ENCODE data around the gene ALOX12B. TPM values are rescaled to one million over a fixed set of nuclear protein-coding genes. Genes with fewer than 3 reads are reported as not detected.

Gene ALOX12B
- polyA plus RNA-seq (2013), result 0.07 and 0.08 TPM in 2 replicates

- H3K27me3 ChIP-seq (ENCODE audit: insufficient read depth, low read length), result peaks cover 2% of the 10 kb centered on the region
- no peak within 1 kb of the TSS for H4K12ac ChIP-seq (ENCODE audit: low read depth, low read length)
- H2BK12ac ChIP-seq (ENCODE audit: low read length), result no peak within 1 kb of the TSS
- H2AFZ ChIP-seq (ENCODE audit: insufficient read depth, low read length, poor library complexity), result no peak within 1 kb of the TSS
- no peak within 1 kb of the TSS for H3K9ac ChIP-seq (ENCODE audit: low read length)
- H4K8ac ChIP-seq (ENCODE audit: low read depth, low read length), result no peak within 1 kb of the TSS
- no CpG with 5 or more reads among the region's 20 CpGs for WGBS (ENCODE audit: extremely low coverage, insufficient coverage, insufficient read length)
- no peak within 1 kb of the TSS for H4K91ac ChIP-seq (ENCODE audit: low read depth, low read length)
- H3K27ac ChIP-seq (ENCODE audit: low read depth, low read length), result no peak within 1 kb of the TSS
- no peak within 1 kb of the TSS for H2BK5ac ChIP-seq (ENCODE audit: low read depth, low read length, poor library complexity)
- no peaks in the 10 kb centered on the region for H3K36me3 ChIP-seq (ENCODE audit: control insufficient read depth in 1 of 2, insufficient read depth in 2 of 2, low read length in 2 of 2)
- no peaks in the 10 kb centered on the region for H3K4me1 ChIP-seq (ENCODE audit: control insufficient read depth in 1 of 2, insufficient read depth in 2 of 2, low read length in 2 of 2)
- no peak within 1 kb of the TSS for H2BK120ac ChIP-seq (ENCODE audit: insufficient read depth, low read length, poor library complexity)
- no peaks in the 10 kb centered on the region for H3K79me2 ChIP-seq (ENCODE audit: control insufficient read depth, insufficient read depth, low read length, poor library complexity)
- no peak within 1 kb of the TSS for H2AK5ac ChIP-seq (ENCODE audit: low read length)
- no peak within 1 kb of the TSS for H3K18ac ChIP-seq (ENCODE audit: low read length)
- no peak within 1 kb of the TSS for H3K23ac ChIP-seq (ENCODE audit: low read length)
- H3K79me1 ChIP-seq (ENCODE audit: low read length), result no peaks in the 10 kb centered on the region
- H3K4me2 ChIP-seq (ENCODE audit: low read length), result no peak within 1 kb of the TSS
- H3K4ac ChIP-seq (ENCODE audit: low read depth, low read length), result no peak within 1 kb of the TSS
- H3K9me3 ChIP-seq (ENCODE audit: insufficient read depth, low read depth, low read length), result peaks cover 10% of the 10 kb centered on the region
- no peak for DNase-seq
- no peak within 1 kb of the TSS for H3K14ac ChIP-seq (ENCODE audit: low read length)
- H3K4me3 ChIP-seq (ENCODE audit: low read depth, low read length), result no peak within 1 kb of the TSS
These were observed at the start of gene ALOX12B for GRCh38 chr17:8087075-8087951. Gene ALOX12B, minus strand, starts transcription at chr17:8087716. Its CDS starts 274 bp downstream, at chr17:8087442.

- Histone ChIP-seq H2AFZ (ENCODE audit: insufficient read depth, low read length, poor library complexity) (no peak overlapping the region), H3K4me3 (ENCODE audit: low read depth, low read length) (no peak overlapping the region), H3K23ac (ENCODE audit: low read length) (no peak overlapping the region), H3K4me1 (ENCODE audit: control insufficient read depth in 1 of 2, insufficient read depth in 2 of 2, low read length in 2 of 2) (peaks cover 6 to 9% of the 10 kb centered on the region in 2 experiments), H2BK120ac (ENCODE audit: insufficient read depth, low read length, poor library complexity) (no peak overlapping the region), H3K14ac (ENCODE audit: low read length) (no peak overlapping the region), H2AK5ac (ENCODE audit: low read length) (no peak overlapping the region), H3K4ac (ENCODE audit: low read depth, low read length) (no peak overlapping the region), H4K91ac (ENCODE audit: low read depth, low read length) (no peak overlapping the region), H4K8ac (ENCODE audit: low read depth, low read length) (peak overlapping the region; percentile 58), H3K9me3 (ENCODE audit: insufficient read depth, low read depth, low read length) (no peaks in the 10 kb centered on the region), H3K4me2 (ENCODE audit: low read length) (no peak overlapping the region), H3K36me3 (ENCODE audit: control insufficient read depth in 1 of 2, insufficient read depth in 2 of 2, low read length in 2 of 2) (no peaks in the 10 kb centered on the region), H3K79me1 (ENCODE audit: low read length) (no peaks in the 10 kb centered on the region), H4K12ac (ENCODE audit: low read depth, low read length) (no peak overlapping the region), H3K18ac (ENCODE audit: low read length) (no peak overlapping the region), H2BK12ac (ENCODE audit: low read length) (no peak overlapping the region), H3K27ac (ENCODE audit: low read depth, low read length) (no peak overlapping the region), H3K79me2 (ENCODE audit: control insufficient read depth, insufficient read depth, low read length, poor library complexity) (no peaks in the 10 kb centered on the region), H3K9ac (ENCODE audit: low read length) (no peak overlapping the region), H3K27me3 (ENCODE audit: insufficient read depth, low read length) (no peaks in the 10 kb centered on the region), H2BK5ac (ENCODE audit: low read depth, low read length, poor library complexity) (no peak overlapping the region)
- no peak for DNase-seq
- no CpG with 5 or more reads among the region's 4 CpGs for WGBS (ENCODE audit: extremely low coverage, insufficient coverage, insufficient read length)
These were observed 46.4 kb upstream of the ALOX12B start for GRCh38 chr17:8133941-8134340.

GRCh38 chr17:8133399-8133798, 45.9 kb upstream of the ALOX12B start:
- Histone ChIP-seq H3K14ac (ENCODE audit: low read length) (no peak overlapping the region), H3K9ac (ENCODE audit: low read length) (no peak overlapping the region), H3K9me3 (ENCODE audit: insufficient read depth, low read depth, low read length) (no peaks in the 10 kb centered on the region), H2AFZ (ENCODE audit: insufficient read depth, low read length, poor library complexity) (peak overlapping the region; percentile 35), H4K8ac (ENCODE audit: low read depth, low read length) (peak overlapping the region; percentile 58), H3K4me1 (ENCODE audit: control insufficient read depth in 1 of 2, insufficient read depth in 2 of 2, low read length in 2 of 2) (peaks cover 6 to 9% of the 10 kb centered on the region in 2 experiments), H3K18ac (ENCODE audit: low read length) (peak overlapping the region; percentile 46), H2AK5ac (ENCODE audit: low read length) (no peak overlapping the region), H3K79me1 (ENCODE audit: low read length) (no peaks in the 10 kb centered on the region), H3K4ac (ENCODE audit: low read depth, low read length) (no peak overlapping the region), H3K27me3 (ENCODE audit: insufficient read depth, low read length) (no peaks in the 10 kb centered on the region), H3K79me2 (ENCODE audit: control insufficient read depth, insufficient read depth, low read length, poor library complexity) (no peaks in the 10 kb centered on the region), H3K4me2 (ENCODE audit: low read length) (no peak overlapping the region), H4K12ac (ENCODE audit: low read depth, low read length) (no peak overlapping the region), H3K27ac (ENCODE audit: low read depth, low read length) (no peak overlapping the region), H4K91ac (ENCODE audit: low read depth, low read length) (no peak overlapping the region), H2BK12ac (ENCODE audit: low read length) (no peak overlapping the region), H3K4me3 (ENCODE audit: low read depth, low read length) (no peak overlapping the region), H3K36me3 (ENCODE audit: control insufficient read depth in 1 of 2, insufficient read depth in 2 of 2, low read length in 2 of 2) (no peaks in the 10 kb centered on the region), H2BK120ac (ENCODE audit: insufficient read depth, low read length, poor library complexity) (no peak overlapping the region), H3K23ac (ENCODE audit: low read length) (no peak overlapping the region), H2BK5ac (ENCODE audit: low read depth, low read length, poor library complexity) (no peak overlapping the region)
- no peak for DNase-seq
- no CpG with 5 or more reads among the region's 12 CpGs for WGBS (ENCODE audit: extremely low coverage, insufficient coverage, insufficient read length)

- H3K18ac ChIP-seq (ENCODE audit: low read length), result no peak overlapping the region
- no peak overlapping the region for H2BK12ac ChIP-seq (ENCODE audit: low read length)
- no peak overlapping the region for H2AK5ac ChIP-seq (ENCODE audit: low read length)
- H2BK5ac ChIP-seq (ENCODE audit: low read depth, low read length, poor library complexity), result no peak overlapping the region
- H2AFZ ChIP-seq (ENCODE audit: insufficient read depth, low read length, poor library complexity), result no peak overlapping the region
- H3K4me2 ChIP-seq (ENCODE audit: low read length), result no peak overlapping the region
- no peak overlapping the region for H3K4me3 ChIP-seq (ENCODE audit: low read depth, low read length)
- no peak overlapping the region for H4K91ac ChIP-seq (ENCODE audit: low read depth, low read length)
- H3K9ac ChIP-seq (ENCODE audit: low read length), result no peak overlapping the region
- no peak overlapping the region for H3K23ac ChIP-seq (ENCODE audit: low read length)
- no peak overlapping the region for H3K14ac ChIP-seq (ENCODE audit: low read length)
- H3K27ac ChIP-seq (ENCODE audit: low read depth, low read length), result no peak overlapping the region
- no peak overlapping the region for H4K8ac ChIP-seq (ENCODE audit: low read depth, low read length)
- H3K4ac ChIP-seq (ENCODE audit: low read depth, low read length), result no peak overlapping the region
- peaks cover 6 to 9% of the 10 kb centered on the region in 2 experiments for H3K4me1 ChIP-seq (ENCODE audit: control insufficient read depth in 1 of 2, insufficient read depth in 2 of 2, low read length in 2 of 2)
- H3K36me3 ChIP-seq (ENCODE audit: control insufficient read depth in 1 of 2, insufficient read depth in 2 of 2, low read length in 2 of 2), result no peaks in the 10 kb centered on the region
- WGBS (ENCODE audit: extremely low coverage, insufficient coverage, insufficient read length), result no CpG with 5 or more reads among the region's 3 CpGs
- no peaks in the 10 kb centered on the region for H3K79me2 ChIP-seq (ENCODE audit: control insufficient read depth, insufficient read depth, low read length, poor library complexity)
- H3K79me1 ChIP-seq (ENCODE audit: low read length), result no peaks in the 10 kb centered on the region
- peak in 1 of 2 donors; percentile 50 for DNase-seq
- no peaks in the 10 kb centered on the region for H3K9me3 ChIP-seq (ENCODE audit: insufficient read depth, low read depth, low read length)
- H4K12ac ChIP-seq (ENCODE audit: low read depth, low read length), result no peak overlapping the region
- no peaks in the 10 kb centered on the region for H3K27me3 ChIP-seq (ENCODE audit: insufficient read depth, low read length)
- H2BK120ac ChIP-seq (ENCODE audit: insufficient read depth, low read length, poor library complexity), result no peak overlapping the region
These were observed 44.4 kb upstream of the ALOX12B start for GRCh38 chr17:8131844-8132441.
